Measurements from ENCODE around the gene DNAL4. TPM values are rescaled to one million over a fixed set of nuclear protein-coding genes. Genes with fewer than 3 reads are reported as not detected.

The DNAL4 gene
- total RNA-seq, 1 donor from 2014 or later, result 18.0 TPM

DNA sequence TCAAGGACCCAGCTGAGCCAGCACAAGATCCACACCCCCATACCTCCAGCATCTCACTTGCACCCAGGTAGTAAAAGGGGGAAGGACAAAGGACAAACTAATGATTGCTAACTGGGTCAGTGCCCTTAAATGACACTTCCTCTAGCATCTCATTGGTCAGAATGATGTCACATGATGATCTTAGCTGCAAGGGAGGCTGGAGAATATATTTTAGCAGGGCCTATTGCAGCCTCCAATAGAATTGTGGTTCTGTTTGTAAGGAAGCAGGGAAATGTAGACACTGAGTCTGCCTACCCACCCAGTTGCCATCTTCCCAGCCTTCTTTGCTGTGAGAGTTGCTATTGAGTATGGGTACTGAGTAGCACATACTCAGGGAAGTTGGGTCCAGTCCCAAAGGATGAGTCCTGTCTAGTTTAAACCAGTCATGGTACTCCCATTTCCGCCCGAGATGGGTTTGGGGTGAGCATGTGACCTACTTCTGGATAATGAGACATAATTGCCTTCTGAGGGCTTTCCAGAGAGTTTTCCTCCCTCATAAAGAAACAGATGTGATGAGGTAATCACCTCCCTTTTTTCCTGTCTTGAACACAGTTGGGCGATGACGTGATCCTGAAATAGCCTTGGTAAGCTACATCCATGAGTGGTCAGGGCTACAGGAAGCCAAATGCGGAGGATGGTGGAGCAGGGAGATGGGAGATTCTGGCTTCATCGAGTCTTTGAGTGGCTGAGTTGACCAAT, 5.5 kb upstream of the DNAL4 start:
- Histone ChIP-seq H3K27ac (no peak overlapping the region), H3K4me3 (no peak overlapping the region), H3K4me1 (peaks cover 0 to 3% of the 10 kb centered on the region in 2 donors), H3K36me3 (no peaks in the 10 kb centered on the region), H3K27me3 (no peaks in the 10 kb centered on the region), H3K9me3 (no peaks in the 10 kb centered on the region)
- intact Hi-C loops (cut with DNase I), result no loop called here
- no peak for DNase-seq (ENCODE audit: low spot score in 2 of 2)
- TF ChIP-seq, protein P1, sequence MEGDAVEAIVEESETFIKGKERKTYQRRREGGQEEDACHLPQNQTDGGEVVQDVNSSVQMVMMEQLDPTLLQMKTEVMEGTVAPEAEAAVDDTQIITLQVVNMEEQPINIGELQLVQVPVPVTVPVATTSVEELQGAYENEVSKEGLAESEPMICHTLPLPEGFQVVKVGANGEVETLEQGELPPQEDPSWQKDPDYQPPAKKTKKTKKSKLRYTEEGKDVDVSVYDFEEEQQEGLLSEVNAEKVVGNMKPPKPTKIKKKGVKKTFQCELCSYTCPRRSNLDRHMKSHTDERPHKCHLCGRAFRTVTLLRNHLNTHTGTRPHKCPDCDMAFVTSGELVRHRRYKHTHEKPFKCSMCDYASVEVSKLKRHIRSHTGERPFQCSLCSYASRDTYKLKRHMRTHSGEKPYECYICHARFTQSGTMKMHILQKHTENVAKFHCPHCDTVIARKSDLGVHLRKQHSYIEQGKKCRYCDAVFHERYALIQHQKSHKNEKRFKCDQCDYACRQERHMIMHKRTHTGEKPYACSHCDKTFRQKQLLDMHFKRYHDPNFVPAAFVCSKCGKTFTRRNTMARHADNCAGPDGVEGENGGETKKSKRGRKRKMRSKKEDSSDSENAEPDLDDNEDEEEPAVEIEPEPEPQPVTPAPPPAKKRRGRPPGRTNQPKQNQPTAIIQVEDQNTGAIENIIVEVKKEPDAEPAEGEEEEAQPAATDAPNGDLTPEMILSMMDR (IDR thresholded peaks at IDR 0.05), result no peak

- peaks cover 0 to 3% of the 10 kb centered on the region in 2 donors for H3K4me1 ChIP-seq
- no peaks in the 10 kb centered on the region for H3K27me3 ChIP-seq
- no peaks in the 10 kb centered on the region for H3K9me3 ChIP-seq
- TF ChIP-seq, protein P1 (IDR thresholded peaks at IDR 0.05), result no peak
- intact Hi-C loops (cut with DNase I), result no loop called here
- no peaks in the 10 kb centered on the region for H3K36me3 ChIP-seq
- no peak overlapping the region for H3K27ac ChIP-seq
- DNase-seq (ENCODE audit: low spot score in 2 of 2), result no peak
- no peak overlapping the region for H3K4me3 ChIP-seq
These were observed 4.6 kb upstream of the DNAL4 start for GRCh38 chr22:38798496-38798895.

- no peak overlapping the region for H3K4me3 ChIP-seq
- no peaks in the 10 kb centered on the region for H3K9me3 ChIP-seq
- TF ChIP-seq, protein P1 (IDR thresholded peaks at IDR 0.05), result no peak
- intact Hi-C loops (cut with DNase I), result no loop called here
- no peaks in the 10 kb centered on the region for H3K36me3 ChIP-seq
- no peaks in the 10 kb centered on the region for H3K27me3 ChIP-seq
- H3K4me1 ChIP-seq, result peaks cover 0 to 3% of the 10 kb centered on the region in 2 donors
- DNase-seq (ENCODE audit: low spot score in 2 of 2), result no peak
- H3K27ac ChIP-seq, result no peak overlapping the region
These were observed 2.5 kb upstream of the DNAL4 start for GRCh38 chr22:38796262-38796957.

GRCh38 chr22:38795569-38795968, 1.6 kb upstream of the DNAL4 start:
- Histone ChIP-seq H3K36me3 (peaks cover 0 to 2% of the 10 kb centered on the region in 2 donors), H3K27me3 (no peaks in the 10 kb centered on the region), H3K4me1 (peaks cover 0 to 3% of the 10 kb centered on the region in 2 donors), H3K4me3 (no peak overlapping the region), H3K9me3 (no peaks in the 10 kb centered on the region), H3K27ac (no peak overlapping the region)
- intact Hi-C loops (cut with DNase I), result loop anchor here (2.0 kb wide), 2 partner anchors 39 to 47 kb away; no protein-coding TSS in a partner anchor
- DNase-seq (ENCODE audit: low spot score in 2 of 2), result no peak
- TF ChIP-seq, protein P1 (IDR thresholded peaks at IDR 0.05), result no peak

DNA sequence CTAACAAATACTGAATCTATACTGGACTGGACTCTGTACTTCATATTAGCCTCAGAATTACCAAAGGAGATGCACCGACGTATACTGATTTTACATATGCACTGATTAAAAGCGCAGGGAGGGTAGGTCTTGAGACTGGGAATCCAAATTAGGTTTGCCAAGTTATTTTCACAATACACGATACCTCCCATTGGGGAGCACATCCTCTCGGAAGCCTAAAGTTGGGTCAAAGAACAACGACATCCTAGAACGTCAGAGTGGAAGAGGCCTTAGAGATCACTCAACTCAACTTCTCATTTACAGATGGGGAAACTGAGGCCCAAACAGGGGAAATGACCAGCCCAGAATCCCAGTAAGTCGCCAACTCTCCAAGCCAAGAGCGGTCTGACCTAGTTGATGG, 626 bp downstream of the DNAL4 start:
- TF ChIP-seq, protein P1 (IDR thresholded peaks at IDR 0.05), result no peak
- Histone ChIP-seq H3K4me3 (peak overlapping the region; percentile 51 to 70), H3K4me1 (peaks cover 0 to 13% of the 10 kb centered on the region in 2 donors), H3K27ac (peak overlapping the region; percentile 75 to 80), H3K27me3 (no peaks in the 10 kb centered on the region), H3K9me3 (no peaks in the 10 kb centered on the region), H3K36me3 (peaks cover 0 to 11% of the 10 kb centered on the region in 2 donors)
- intact Hi-C loops (cut with DNase I), result loop anchor here (5.0 kb wide), 1 partner anchor 69 kb away; no protein-coding TSS in a partner anchor
- DNase-seq (ENCODE audit: low spot score in 2 of 2), result no peak

Data from ascending aorta (tissue), 2 donors.